ENCODE results near the gene IMPDH2.

Gene IMPDH2

DNA sequence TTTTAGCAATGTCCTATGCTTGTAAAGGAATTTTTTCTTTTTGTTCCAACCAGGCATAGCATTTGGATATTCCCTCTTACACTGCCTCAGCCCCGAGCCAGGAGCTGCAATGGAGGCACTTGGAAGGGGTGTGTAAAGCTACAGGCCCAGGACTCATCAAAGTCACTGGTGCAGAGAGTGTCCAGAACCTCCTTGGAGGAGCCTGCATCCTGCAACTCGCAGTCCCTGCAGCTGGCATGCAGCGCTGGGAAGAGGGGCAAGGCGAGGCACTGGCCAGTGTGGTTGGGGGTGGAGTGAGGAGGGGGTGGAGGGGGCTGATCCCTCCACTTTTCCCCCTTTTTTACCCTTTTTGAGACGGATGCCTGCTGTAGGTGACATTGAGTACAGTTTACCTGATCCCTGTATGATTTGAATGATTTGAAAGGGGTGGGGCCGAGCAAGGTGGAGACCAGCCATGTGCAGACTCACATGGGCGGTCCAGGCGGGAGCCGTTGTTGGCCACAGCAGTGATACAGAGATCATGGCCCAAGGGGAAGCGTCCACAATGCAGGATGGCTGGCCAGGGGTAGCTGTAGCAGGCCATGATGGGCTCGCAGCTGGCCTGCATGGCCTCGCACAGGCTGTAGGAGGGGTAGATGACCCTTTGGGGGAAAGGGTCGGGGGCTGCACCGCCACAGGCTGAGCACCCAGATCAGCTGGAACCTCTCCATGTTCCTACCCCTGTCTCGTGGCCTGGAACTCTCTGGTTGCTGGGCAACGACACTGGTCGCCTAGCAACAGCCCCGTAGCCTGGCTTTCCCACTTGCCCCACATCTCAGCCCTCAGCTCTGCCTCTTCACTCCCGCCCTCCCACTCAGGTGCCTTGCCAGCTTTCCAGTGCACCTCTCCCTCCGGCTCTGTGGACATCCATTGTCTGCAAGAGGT, 31.2 kb downstream of the IMPDH2 start:
- DNase-seq (ENCODE audit: low read depth) = no peak
- H3K4me3 ChIP-seq (ENCODE audit: low read depth, low read length) = no peak overlapping the region
- TF ChIP-seq CTCF (conservative IDR thresholded peaks at IDR 0.05; ENCODE audit: low read depth, low read length) = no peak

- H3K4me3 ChIP-seq (ENCODE audit: low read depth, low read length) = no peak overlapping the region
- no peak for DNase-seq (ENCODE audit: low read depth)
- TF ChIP-seq CTCF (conservative IDR thresholded peaks at IDR 0.05; ENCODE audit: low read depth, low read length) = no peak
Measured at GRCh38 chr3:48997102-48997635, 32.0 kb downstream of the IMPDH2 start.

GRCh38 chr3:48996640-48997039, 32.6 kb downstream of the IMPDH2 start:
- DNase-seq (ENCODE audit: low read depth) = no peak
- H3K4me3 ChIP-seq (ENCODE audit: low read depth, low read length) = no peak overlapping the region
- no peak for TF ChIP-seq CTCF (conservative IDR thresholded peaks at IDR 0.05; ENCODE audit: low read depth, low read length)

GRCh38 chr3:48993834-48994233, 35.4 kb downstream of the IMPDH2 start:
- no peak overlapping the region for H3K4me3 ChIP-seq (ENCODE audit: low read depth, low read length)
- TF ChIP-seq CTCF (conservative IDR thresholded peaks at IDR 0.05; ENCODE audit: low read depth, low read length) = no peak
- no peak for DNase-seq (ENCODE audit: low read depth)

DNA sequence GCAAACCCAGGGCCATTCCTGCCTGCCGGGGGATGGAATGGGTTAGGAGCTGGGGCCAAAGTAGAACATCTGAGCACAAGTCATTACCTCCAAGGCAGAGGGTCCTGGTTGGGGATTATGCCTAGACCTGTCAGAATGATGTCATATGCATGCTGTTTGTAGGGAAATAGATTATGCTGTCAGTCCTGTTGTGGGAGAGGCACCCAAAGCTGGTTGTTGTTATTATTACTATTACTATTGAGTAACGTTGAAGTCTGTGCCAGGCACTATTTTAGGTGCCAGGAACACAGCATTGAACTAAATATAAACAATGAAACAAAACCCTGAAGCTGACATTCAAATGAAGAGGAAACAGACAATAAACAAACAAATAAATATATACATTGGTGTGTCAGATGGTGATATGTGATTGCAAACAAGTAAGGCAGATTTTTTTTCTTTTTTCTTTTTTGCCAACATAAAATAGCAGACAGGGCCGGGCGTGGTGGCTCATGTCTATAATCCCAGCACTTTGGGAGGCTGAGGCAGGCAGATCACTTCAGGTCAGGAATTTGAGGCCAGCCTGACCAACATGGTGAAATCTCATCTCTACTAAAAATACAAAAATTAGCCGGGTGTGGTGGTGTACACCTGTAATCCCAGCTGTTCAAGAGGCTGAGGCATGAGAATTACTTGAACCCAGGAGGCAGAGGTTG, 37.2 kb downstream of the IMPDH2 start:
- no peak for DNase-seq (ENCODE audit: low read depth)
- H3K4me3 ChIP-seq (ENCODE audit: low read depth, low read length) = no peak overlapping the region
- TF ChIP-seq CTCF (conservative IDR thresholded peaks at IDR 0.05; ENCODE audit: low read depth, low read length) = no peak

DNA sequence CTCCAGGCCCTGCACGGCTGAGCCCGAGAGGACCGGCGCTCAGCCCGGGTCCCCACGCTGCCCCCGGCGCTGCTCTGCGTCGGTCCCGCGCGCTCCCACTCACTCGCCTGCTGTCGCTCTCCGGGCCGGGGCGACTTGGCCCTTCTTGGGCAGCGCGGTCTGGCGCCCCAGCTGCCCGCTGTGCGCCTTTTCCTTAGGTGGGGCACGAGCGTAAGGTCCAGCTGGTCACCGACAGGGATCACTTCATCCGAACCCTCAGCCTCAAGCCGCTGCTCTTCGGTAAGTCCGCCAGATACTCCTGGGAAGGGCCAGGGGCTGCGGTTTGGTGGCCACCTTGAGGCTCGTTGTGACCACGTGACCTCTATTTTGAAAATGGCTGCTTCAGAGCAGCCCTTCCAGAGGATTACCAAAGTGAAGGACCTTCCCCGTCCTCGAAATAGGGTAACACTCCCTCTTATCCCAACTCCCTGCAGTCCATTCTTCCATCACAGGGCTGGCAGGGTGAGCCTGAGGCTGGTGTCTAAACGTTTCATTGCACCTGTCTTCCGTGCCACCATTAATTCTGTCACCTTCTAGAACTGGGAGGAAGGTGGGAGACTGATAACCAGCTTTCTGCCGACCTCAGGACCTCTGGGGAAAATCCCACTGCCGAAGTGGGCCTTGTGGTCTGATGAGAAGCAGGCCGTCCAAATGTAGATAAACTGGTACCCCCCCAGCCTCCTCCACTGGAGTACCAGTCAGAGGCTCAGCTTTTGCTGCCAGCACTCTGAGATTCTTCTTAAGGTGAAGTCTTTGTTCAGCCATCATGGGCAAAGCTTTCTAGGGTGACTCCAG, 38.3 kb downstream of the IMPDH2 start:
- DNase-seq (ENCODE audit: low read depth) = no peak
- TF ChIP-seq CTCF (conservative IDR thresholded peaks at IDR 0.05; ENCODE audit: low read depth, low read length) = no peak
- H3K4me3 ChIP-seq (ENCODE audit: low read depth, low read length) = peak overlapping the region; percentile 74

Data from choroid plexus epithelial cell (primary cell).